Mammary epithelial cell (primary cell): Measurements from ENCODE around the gene HCAR2.

Experiments used
- CTCF ChIP-seq, 2 donors: IDR thresholded peaks in 1 of 2; conservative IDR thresholded peaks in 1 of 2; 2 replicates each; pipeline ENCODE4 v1.5.1; 2011 to 2012; ENCODE audit warnings: inconsistent platforms in 2 of 2, low read length in 2 of 2, mild to moderate bottlenecking in 2 of 2, control low read depth in 1 of 2, low read depth in 1 of 2; ENCODE audit not compliant: insufficient read depth in 1 of 2; ENCODE audit errors: extremely low read depth in 1 of 2
- EZH2 ChIP-seq: IDR thresholded peaks from 2 replicates; pipeline ENCODE4 v1.6.1; 2012; ENCODE audit warnings: low read length, inconsistent platforms, borderline replicate concordance

GRCh38 chr12:122665759-122666158 is 37.4 kb downstream of the HCAR2 start:
- no peak for TF ChIP-seq CTCF (conservative IDR thresholded peaks at IDR 0.05 in 1 of 2, IDR thresholded peaks at IDR 0.05 in 1 of 2; ENCODE audit: extremely low read depth in 1 of 2, insufficient read depth in 1 of 2, low read depth in 1 of 2, low read length in 2 of 2)
- no peak for TF ChIP-seq EZH2
